Prostate gland (tissue), 2 donors: ENCODE measurements around the gene DSCAM. TPM values are rescaled to one million over a fixed set of nuclear protein-coding genes. Genes with fewer than 3 reads are reported as not detected.

ENCODE experiments used
- DNase-seq: peaks from one replicate; pipeline ENCODE4 v3.0.0-alpha.2; 2019; ENCODE audit warnings: low spot score
- H3K27ac ChIP-seq, 2 donors: fragments of 200-600 bp; sonication (generic); 2 replicates each; pipeline ENCODE4 v1.5.1; 2017 to 2019
- H3K27me3 ChIP-seq: fragments of 200-600 bp; sonication (generic); replicated peaks from 2 replicates; pipeline ENCODE4 v1.5.1; 2019; ENCODE audit not compliant: insufficient read depth
- H3K36me3 ChIP-seq, 2 donors: fragments of 200-600 bp; sonication (generic); 1 replicate in 1 of 2; 2 replicates in 1 of 2; pipeline versions ENCODE4 v1.5.1 to v1.8.1; 2017 to 2019
- H3K4me1 ChIP-seq: fragments of 200-600 bp; sonication (generic); replicated peaks from 2 replicates; pipeline ENCODE4 v1.5.1; 2019
- H3K4me3 ChIP-seq, 2 donors: fragments of 200-600 bp; sonication (generic); 2 replicates each; pipeline ENCODE4 v1.5.1; 2017 to 2019
- H3K9me3 ChIP-seq: fragments of 200-600 bp; sonication (generic); 2 replicates; pipeline ENCODE4 v1.5.1; 2017
- CTCF ChIP-seq, 4 experiments: fragments of 200-600 bp in 2 of 4; fragments of 450-650 bp in 2 of 4; sonication (generic) in 2 of 4; IDR thresholded peaks; 1 replicate in 3 of 4; 2 replicates in 1 of 4; pipeline ENCODE4 v1.5.1; 2016 to 2019; ENCODE audit warnings: antibody characterized with exemption in 4 of 4, mild to moderate bottlenecking in 2 of 4, moderate library complexity in 2 of 4
- POLR2A ChIP-seq: fragments of 450-650 bp; IDR thresholded peaks from one replicate; pipeline ENCODE4 v1.6.1; 2016; ENCODE audit warnings: antibody characterized with exemption, mild to moderate bottlenecking
- POLR2AphosphoS5 ChIP-seq: sonication (generic); formaldehyde crosslinking; IDR thresholded peaks from one replicate; pipeline ENCODE4 v1.6.1; 2017; ENCODE audit warnings: antibody characterized with exemption
- WGBS: methylation state at CpG from one replicate; pipeline ENCODE4 v1.1.5; 2018; 5-methylcytosine and 5-hydroxymethylcytosine counted together
- intact Hi-C: fragments of 100-400 bp; cut with DNase I; formaldehyde crosslinking; loops from one replicate; pipeline ENCODE4 v1.14.2; 2022
- total RNA-seq, 2 donors: library from RNA; depleted of rRNA; stranded (reverse); fragments of >200 nt; gene quantifications; one replicate each; pipeline ENCODE4 v1.1.0, GENCODE V29; 2016

DSCAM gene
- total RNA-seq, 2 donors from 2014 or later = under 0.01 to 1.6 TPM

DNA sequence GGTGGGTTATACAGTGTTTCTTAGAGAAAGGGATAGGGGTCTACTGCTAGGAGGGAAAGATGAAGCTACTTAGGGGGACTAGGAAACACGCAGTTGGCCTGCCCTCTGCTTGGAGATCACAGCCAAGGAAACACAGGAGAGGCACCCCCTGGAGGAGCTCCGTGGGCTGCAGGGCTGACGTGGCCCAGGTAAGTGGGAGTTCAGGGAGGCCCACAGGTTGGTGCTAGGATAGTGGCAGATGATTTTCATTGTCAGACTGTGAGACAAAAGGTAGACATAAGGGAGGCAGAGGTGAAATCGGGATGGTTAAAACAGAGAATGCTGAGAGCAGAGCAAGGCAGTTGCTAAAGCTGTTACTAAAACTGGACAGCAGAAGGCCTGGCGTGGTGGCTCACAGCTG, 463.0 kb downstream of the DSCAM start:
- Histone ChIP-seq H3K4me1 (no peaks in the 10 kb centered on the region), H3K27ac (no peak overlapping the region), H3K9me3 (no peaks in the 10 kb centered on the region), H3K36me3 (no peaks in the 10 kb centered on the region), H3K27me3 (no peaks in the 10 kb centered on the region), H3K4me3 (no peak overlapping the region)
- DNase-seq = no peak
- intact Hi-C loops = loop anchor here (10.0 kb wide), 1 partner anchor 239 kb away; no protein-coding TSS in a partner anchor
- WGBS = 92% methylated on average over 5 of the region's 5 CpGs
- TF ChIP-seq POLR2A (no peak), POLR2AphosphoS5 (no peak), CTCF (IDR thresholded peaks at IDR 0.05) (no peak)

- H3K9me3 ChIP-seq = no peaks in the 10 kb centered on the region
- no peak overlapping the region for H3K4me3 ChIP-seq
- DNase-seq = no peak
- intact Hi-C loops = loop anchor here (10.0 kb wide), 1 partner anchor 236 kb away; no protein-coding TSS in a partner anchor
- no peak overlapping the region for H3K27ac ChIP-seq
- no peaks in the 10 kb centered on the region for H3K4me1 ChIP-seq
- H3K36me3 ChIP-seq = no peaks in the 10 kb centered on the region
- TF ChIP-seq CTCF (IDR thresholded peaks at IDR 0.05) (no peak), POLR2A (no peak), POLR2AphosphoS5 (no peak)
- WGBS = 90% methylated on average over 5 of the region's 5 CpGs
- H3K27me3 ChIP-seq = no peaks in the 10 kb centered on the region
These were observed 465.8 kb downstream of the DSCAM start for GRCh38 chr21:40381111-40381510.

DNA sequence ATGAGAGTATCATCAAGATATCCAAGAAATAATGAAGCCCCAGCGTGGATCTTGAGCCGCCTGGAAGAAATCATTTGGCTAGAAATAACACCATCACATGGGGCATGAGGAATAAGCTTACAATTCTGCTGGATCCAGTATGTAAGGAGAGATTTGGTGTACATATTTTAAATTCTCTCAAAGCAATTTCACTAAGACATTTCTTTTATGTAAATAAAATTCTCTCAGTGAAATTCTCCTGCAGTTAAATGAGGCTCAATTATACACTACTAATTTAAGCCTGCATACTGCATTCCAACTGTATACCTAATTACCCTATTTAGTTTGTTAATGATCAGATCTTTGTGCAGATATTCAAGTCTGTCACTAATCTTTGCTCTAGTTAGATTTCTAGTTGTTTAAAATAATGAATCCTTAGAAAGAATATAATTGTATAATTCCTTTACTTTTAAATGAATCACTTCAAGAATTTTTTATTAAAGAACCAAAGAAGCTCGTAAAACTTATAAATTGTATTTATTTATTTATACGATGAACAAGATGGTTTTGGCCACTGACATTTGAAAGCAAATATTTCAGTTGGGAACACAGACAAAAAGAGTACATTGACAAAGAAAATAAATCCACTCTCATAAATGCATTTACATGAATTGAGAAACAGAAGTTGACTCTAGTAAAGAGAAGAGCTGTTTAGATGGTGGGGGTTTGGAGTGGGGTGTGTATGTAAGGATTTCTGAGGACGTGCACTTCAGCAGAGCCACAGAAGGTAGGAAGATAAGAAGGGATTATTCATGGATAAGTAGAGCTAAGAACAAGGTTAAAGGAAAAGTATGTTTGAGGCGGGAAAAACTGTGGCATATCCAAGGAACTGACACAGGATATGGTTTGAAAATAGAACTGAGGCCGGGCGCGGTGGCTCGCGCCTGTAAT, 466.8 kb downstream of the DSCAM start:
- Histone ChIP-seq H3K27me3 (no peaks in the 10 kb centered on the region), H3K4me3 (no peak overlapping the region), H3K27ac (no peak overlapping the region), H3K36me3 (no peaks in the 10 kb centered on the region), H3K9me3 (no peaks in the 10 kb centered on the region), H3K4me1 (no peaks in the 10 kb centered on the region)
- intact Hi-C loops = loop anchor here (10.0 kb wide), 1 partner anchor 235 kb away; no protein-coding TSS in a partner anchor
- 62% methylated on average over 11 of the region's 11 CpGs for WGBS
- TF ChIP-seq CTCF (IDR thresholded peaks at IDR 0.05) = no peak
- peak; percentile 46 for TF ChIP-seq POLR2AphosphoS5
- no peak for TF ChIP-seq POLR2A
- DNase-seq = no peak

- no peak overlapping the region for H3K27ac ChIP-seq
- intact Hi-C loops = no loop called here
- WGBS = 91% methylated on average over 5 of the region's 5 CpGs
- H3K4me3 ChIP-seq = no peak overlapping the region
- H3K4me1 ChIP-seq = no peaks in the 10 kb centered on the region
- DNase-seq = no peak
- no peaks in the 10 kb centered on the region for H3K36me3 ChIP-seq
- TF ChIP-seq POLR2A (no peak), POLR2AphosphoS5 (no peak), CTCF (IDR thresholded peaks at IDR 0.05) (no peak)
- no peaks in the 10 kb centered on the region for H3K9me3 ChIP-seq
- no peaks in the 10 kb centered on the region for H3K27me3 ChIP-seq
These were observed 469.8 kb downstream of the DSCAM start for GRCh38 chr21:40377135-40377534.

DNA sequence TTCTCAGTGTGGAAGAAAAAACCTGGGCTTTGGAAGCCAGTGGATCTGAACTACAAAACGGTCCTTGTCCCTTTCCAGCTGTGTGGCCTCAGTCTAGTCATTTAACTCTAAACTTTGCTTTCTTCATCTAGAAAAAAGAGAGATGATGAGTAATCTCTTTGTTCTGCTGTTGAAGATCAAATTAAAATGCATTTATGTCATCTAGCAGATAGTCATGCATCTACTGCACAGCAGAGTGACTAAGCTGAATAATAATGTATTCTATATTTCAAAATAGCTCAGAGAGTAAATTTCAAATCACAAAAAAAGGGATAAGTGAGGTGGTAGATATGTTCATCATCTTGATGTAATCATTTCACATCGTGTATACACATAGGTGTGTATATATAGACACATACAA, 473.2 kb downstream of the DSCAM start:
- no peak overlapping the region for H3K27ac ChIP-seq
- intact Hi-C loops = no loop called here
- no peak for TF ChIP-seq POLR2AphosphoS5
- TF ChIP-seq POLR2A = no peak
- no peak for TF ChIP-seq CTCF (IDR thresholded peaks at IDR 0.05)
- no peak for DNase-seq
- WGBS = 44% methylated on average over 2 of the region's 2 CpGs
- no peaks in the 10 kb centered on the region for H3K27me3 ChIP-seq
- H3K36me3 ChIP-seq = no peaks in the 10 kb centered on the region
- no peaks in the 10 kb centered on the region for H3K4me1 ChIP-seq
- no peak overlapping the region for H3K4me3 ChIP-seq
- no peaks in the 10 kb centered on the region for H3K9me3 ChIP-seq
